Measurements from ENCODE around the gene OAF. TPM values are rescaled to one million over a fixed set of nuclear protein-coding genes. Genes with fewer than 3 reads are reported as not detected.

The OAF gene
- total and polyA plus RNA-seq, 5 donors = 21.6 to 57.1 (median 43.1) TPM

DNA sequence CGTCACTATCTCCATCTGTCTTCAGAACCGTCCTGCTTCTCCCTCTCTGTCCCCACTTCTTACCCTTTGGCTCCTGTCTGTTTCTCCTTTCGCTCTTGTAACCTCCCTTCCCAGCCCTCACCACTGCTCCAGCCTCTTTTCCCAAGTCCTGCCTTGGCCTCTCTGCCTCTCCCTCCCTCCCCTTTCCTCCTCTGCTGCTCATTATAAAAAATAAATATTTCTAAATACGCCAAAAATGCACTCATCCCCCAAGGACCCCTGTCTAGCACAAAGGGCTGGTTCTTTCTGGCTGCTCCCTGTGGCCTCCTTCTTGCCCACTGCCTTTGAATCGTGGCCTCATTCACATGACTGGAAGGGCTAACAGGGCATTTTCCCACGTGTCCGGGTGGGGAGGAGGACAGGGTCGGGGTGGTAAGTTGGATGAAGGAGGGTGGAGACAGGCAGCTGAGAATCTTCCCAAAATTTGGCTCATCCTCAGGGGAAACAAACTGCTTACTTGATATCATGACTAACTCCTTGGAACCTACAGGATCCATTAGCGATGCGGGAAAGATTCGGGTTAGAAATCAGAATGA lies 26.4 kb upstream of the OAF start:
- intact Hi-C loops (cut with DNase I) = loop anchor here in 1 of 4 donors (5.0 kb wide), 1 partner anchor 33 kb away; no protein-coding TSS in a partner anchor
- peaks cover 2% of the 10 kb centered on the region for H3K4me1 ChIP-seq (ENCODE audit: control insufficient read depth, insufficient read depth, low read length)
- no peak overlapping the region for H3K4me3 ChIP-seq (ENCODE audit: low read length)
- WGBS = 62% methylated on average over 11 of the region's 11 CpGs
- peak overlapping the region; percentile 79 for H3K27ac ChIP-seq (ENCODE audit: low read length)
- H3K9me3 ChIP-seq (ENCODE audit: control insufficient read depth, low read length) = no peaks in the 10 kb centered on the region
- no peaks in the 10 kb centered on the region for H3K27me3 ChIP-seq (ENCODE audit: control insufficient read depth, insufficient read depth)
- DNase-seq (peak; percentile 67 to 82 (median 78)), ATAC-seq (peak; percentile 61 to 69)

GRCh38 chr11:120184946-120185705 lies 25.7 kb upstream of the OAF start:
- intact Hi-C loops (cut with DNase I) = loop anchor here in 1 of 4 donors (5.0 kb wide), 1 partner anchor 32 kb away; no protein-coding TSS in a partner anchor
- peak overlapping the region; percentile 79 for H3K27ac ChIP-seq (ENCODE audit: low read length)
- peaks cover 2% of the 10 kb centered on the region for H3K4me1 ChIP-seq (ENCODE audit: control insufficient read depth, insufficient read depth, low read length)
- 39% methylated on average over 7 of the region's 7 CpGs for WGBS
- peak; percentile 78 to 80 for ATAC-seq
- H3K27me3 ChIP-seq (ENCODE audit: control insufficient read depth, insufficient read depth) = no peaks in the 10 kb centered on the region
- no peaks in the 10 kb centered on the region for H3K9me3 ChIP-seq (ENCODE audit: control insufficient read depth, low read length)
- DNase-seq = peak; percentile 71 to 91 (median 86)
- H3K4me3 ChIP-seq (ENCODE audit: low read length) = no peak overlapping the region

DNA sequence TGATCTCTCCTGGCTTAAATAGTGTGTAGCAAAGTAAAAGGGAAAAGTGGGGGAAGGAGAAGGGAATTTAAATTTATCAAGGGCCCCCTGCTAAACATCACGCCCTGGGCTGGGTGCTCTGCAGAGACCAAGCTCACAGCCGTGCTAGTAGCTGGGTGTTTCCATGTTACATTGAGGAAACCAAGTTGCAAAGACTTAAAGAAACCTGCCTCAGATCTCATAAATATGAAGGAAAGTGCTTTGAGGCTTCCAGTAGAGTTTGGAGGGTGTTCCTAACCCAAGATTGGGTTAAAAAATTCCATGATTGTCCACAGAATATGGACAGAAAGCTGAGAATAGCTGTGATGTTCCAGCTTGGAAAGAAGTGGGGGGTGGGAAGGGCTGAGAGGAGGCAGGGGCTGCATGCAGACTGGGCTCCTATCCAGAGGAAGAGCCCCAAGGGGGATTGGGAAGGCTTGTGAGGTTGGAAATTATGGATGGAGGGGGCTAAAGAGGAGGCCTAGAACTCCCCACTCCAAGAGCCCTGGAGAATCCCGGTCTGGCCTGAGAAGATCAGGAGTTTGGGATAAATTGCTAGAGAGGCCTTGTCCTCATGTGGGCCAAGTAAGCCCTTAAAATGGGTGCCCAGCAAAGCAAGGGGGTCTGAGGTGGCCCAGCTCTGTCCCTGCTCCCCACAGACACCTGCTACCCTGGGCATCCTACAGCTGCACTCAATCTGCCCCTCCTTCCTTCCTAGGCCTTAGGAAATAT lies 25.0 kb upstream of the OAF start:
- Histone ChIP-seq H3K27me3 (ENCODE audit: control insufficient read depth, insufficient read depth) (no peaks in the 10 kb centered on the region), H3K4me1 (ENCODE audit: control insufficient read depth, insufficient read depth, low read length) (peaks cover 2% of the 10 kb centered on the region), H3K27ac (ENCODE audit: low read length) (peak overlapping the region; percentile 69), H3K4me3 (ENCODE audit: low read length) (no peak overlapping the region), H3K9me3 (ENCODE audit: control insufficient read depth, low read length) (no peaks in the 10 kb centered on the region)
- DNase-seq = peak in 2 of 3 donors; percentile 65 to 66
- intact Hi-C loops (cut with DNase I) = no loop called here
- no peak for ATAC-seq
- WGBS = 56% methylated on average over 3 of the region's 3 CpGs

DNA sequence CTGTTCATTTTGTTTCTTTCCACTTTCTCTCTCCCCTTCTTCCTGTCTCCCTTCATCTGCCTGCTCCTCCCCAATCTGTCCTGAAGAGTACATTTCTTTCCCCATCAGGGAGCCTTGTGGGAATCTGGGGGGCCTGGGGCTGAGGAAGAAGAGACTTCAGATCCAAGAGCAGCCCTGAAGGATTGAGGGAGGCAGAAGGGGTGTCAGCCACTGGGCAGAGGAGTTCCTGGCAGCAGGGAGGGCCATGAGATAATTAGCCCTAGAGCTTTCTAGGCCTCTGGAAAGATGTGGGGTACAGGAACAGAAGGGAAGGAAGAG lies 24.4 kb upstream of the OAF start:
- no peak overlapping the region for H3K4me3 ChIP-seq (ENCODE audit: low read length)
- peak overlapping the region; percentile 69 for H3K27ac ChIP-seq (ENCODE audit: low read length)
- ATAC-seq = no peak
- intact Hi-C loops (cut with DNase I) = no loop called here
- H3K27me3 ChIP-seq (ENCODE audit: control insufficient read depth, insufficient read depth) = no peaks in the 10 kb centered on the region
- no peaks in the 10 kb centered on the region for H3K9me3 ChIP-seq (ENCODE audit: control insufficient read depth, low read length)
- peak in 1 of 3 donors; percentile 14 for DNase-seq
- peaks cover 2% of the 10 kb centered on the region for H3K4me1 ChIP-seq (ENCODE audit: control insufficient read depth, insufficient read depth, low read length)

DNA sequence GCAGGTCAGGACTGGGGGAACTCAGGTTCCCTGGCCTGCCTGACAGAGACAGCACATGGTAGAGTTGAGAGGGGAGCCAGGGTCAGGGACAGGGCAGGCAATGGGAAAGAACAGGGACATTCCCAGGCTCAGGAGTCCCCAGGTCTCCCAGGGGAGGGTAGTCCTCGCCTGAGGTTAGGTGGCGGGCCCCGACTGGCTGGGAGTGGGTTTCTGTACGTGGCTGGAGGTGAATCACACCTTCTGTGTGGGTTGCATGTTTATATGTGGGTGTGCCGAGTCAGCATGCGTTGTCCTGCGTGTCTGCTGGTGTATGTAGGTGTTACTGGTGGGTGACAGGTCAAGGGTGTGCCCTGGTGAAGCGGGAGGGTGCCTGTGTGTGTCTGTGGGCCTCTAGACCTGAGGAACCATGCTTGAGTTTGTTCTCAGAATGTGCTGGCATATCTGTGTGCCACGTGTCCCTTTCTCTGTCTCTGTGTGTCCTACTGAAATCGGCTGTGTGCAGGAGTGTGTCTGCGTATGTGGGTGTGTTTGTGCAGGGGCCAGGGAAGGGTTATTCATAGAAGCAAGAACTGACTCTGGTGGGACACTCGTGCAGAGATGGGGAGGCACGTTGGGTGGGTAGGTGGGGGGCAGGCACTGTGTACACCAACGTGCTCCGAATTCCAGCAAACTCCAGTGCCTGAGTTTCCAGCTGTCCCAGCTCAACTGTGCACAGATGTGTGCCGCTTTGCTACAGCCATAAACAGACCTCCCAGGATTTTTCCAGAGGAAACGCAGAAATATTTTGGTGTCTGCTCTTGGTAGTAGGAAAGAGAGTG lies 23.8 kb upstream of the OAF start:
- WGBS = 59% methylated on average over 17 of the region's 17 CpGs
- peaks cover 2% of the 10 kb centered on the region for H3K4me1 ChIP-seq (ENCODE audit: control insufficient read depth, insufficient read depth, low read length)
- H3K4me3 ChIP-seq (ENCODE audit: low read length) = no peak overlapping the region
- ATAC-seq (no peak), DNase-seq (peak in 2 of 3 donors; percentile 53 to 72)
- intact Hi-C loops (cut with DNase I) = no loop called here
- peak overlapping the region; percentile 69 for H3K27ac ChIP-seq (ENCODE audit: low read length)
- H3K27me3 ChIP-seq (ENCODE audit: control insufficient read depth, insufficient read depth) = no peaks in the 10 kb centered on the region
- no peaks in the 10 kb centered on the region for H3K9me3 ChIP-seq (ENCODE audit: control insufficient read depth, low read length)

DNA sequence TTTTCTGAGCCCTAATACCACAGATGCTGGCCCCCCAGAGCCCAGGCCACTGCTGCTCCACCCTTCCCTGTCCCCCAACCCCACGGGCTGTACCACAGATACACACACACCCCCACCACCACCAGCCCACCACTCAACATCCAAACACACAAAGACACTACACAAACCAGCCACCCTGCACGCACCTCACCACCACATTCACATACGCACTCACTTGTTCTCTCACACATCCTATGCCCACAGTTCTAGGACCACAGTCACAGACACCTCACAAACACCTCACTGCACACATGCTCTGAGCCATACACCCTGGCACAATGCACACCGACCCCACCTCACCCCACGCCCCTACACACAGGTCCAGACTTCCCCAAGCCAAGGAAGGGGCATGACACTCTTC lies 22.5 kb upstream of the OAF start:
- ATAC-seq (no peak), DNase-seq (peak in 1 of 3 donors; percentile 21)
- Histone ChIP-seq H3K4me3 (ENCODE audit: low read length) (no peak overlapping the region), H3K27ac (ENCODE audit: low read length) (no peak overlapping the region), H3K27me3 (ENCODE audit: control insufficient read depth, insufficient read depth) (no peaks in the 10 kb centered on the region), H3K4me1 (ENCODE audit: control insufficient read depth, insufficient read depth, low read length) (peaks cover 2% of the 10 kb centered on the region), H3K9me3 (ENCODE audit: control insufficient read depth, low read length) (no peaks in the 10 kb centered on the region)
- 91% methylated on average over 5 of the region's 5 CpGs for WGBS
- intact Hi-C loops (cut with DNase I) = no loop called here

DNA sequence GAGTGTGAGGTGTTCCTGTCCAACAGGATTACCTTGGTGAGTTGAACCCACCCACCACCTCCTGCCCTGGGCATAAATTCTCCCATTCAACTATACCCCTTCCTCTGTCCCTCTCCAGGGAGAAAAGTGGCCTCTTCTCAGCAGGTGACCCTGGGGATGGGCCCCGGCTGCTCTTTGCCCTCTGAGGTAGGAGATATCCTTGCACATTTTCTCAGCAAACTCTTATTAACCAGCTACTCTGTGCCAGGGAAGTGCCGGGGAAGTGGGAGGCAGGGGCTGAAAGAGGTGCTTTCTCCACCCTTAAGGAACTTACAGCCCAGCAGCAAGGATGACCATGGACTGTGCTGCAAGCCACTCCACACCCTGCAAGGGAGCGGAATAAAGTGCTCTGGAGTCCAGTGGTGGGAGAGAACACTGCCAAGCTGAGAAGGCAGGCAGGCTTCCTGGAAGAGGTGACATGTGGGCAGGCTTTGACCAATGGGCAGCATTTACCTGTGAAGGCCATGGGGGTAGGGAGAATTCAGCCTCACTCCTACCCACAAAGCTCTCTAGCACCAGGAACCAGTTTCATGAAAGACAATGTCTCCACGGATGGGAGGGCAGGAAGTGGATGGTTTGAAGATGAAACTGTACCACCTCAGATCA lies 21.9 kb upstream of the OAF start:
- intact Hi-C loops (cut with DNase I) = no loop called here
- no peak for ATAC-seq
- WGBS = 84% methylated on average over 4 of the region's 4 CpGs

GRCh38 chr11:120191058-120191457 lies 19.8 kb upstream of the OAF start:
- no peaks in the 10 kb centered on the region for H3K27me3 ChIP-seq (ENCODE audit: control insufficient read depth, insufficient read depth)

More for the DNA sequence above, 21.9 kb upstream of the OAF start:
- Histone ChIP-seq H3K4me1 (ENCODE audit: control insufficient read depth, insufficient read depth, low read length) (peaks cover 2% of the 10 kb centered on the region), H3K9me3 (ENCODE audit: control insufficient read depth, low read length) (no peaks in the 10 kb centered on the region), H3K4me3 (ENCODE audit: low read length) (no peak overlapping the region), H3K27ac (ENCODE audit: low read length) (no peak overlapping the region), H3K27me3 (ENCODE audit: control insufficient read depth, insufficient read depth) (no peaks in the 10 kb centered on the region)
- peak in 1 of 3 donors; percentile 18 for DNase-seq

GRCh38 chr11:120192831-120193625 lies 17.8 kb upstream of the OAF start:
- no peaks in the 10 kb centered on the region for H3K9me3 ChIP-seq (ENCODE audit: control insufficient read depth, low read length)
- DNase-seq (peak in 1 of 3 donors; percentile 39), ATAC-seq (no peak)
- no peak overlapping the region for H3K4me3 ChIP-seq (ENCODE audit: low read length)
- H3K27ac ChIP-seq (ENCODE audit: low read length) = no peak overlapping the region
- H3K27me3 ChIP-seq (ENCODE audit: control insufficient read depth, insufficient read depth) = no peaks in the 10 kb centered on the region
- no peaks in the 10 kb centered on the region for H3K4me1 ChIP-seq (ENCODE audit: control insufficient read depth, insufficient read depth, low read length)
- intact Hi-C loops (cut with DNase I) = no loop called here
- WGBS = 76% methylated on average over 15 of the region's 15 CpGs

More at GRCh38 chr11:120191058-120191457, 19.8 kb upstream of the OAF start:
- Histone ChIP-seq H3K4me3 (ENCODE audit: low read length) (no peak overlapping the region), H3K4me1 (ENCODE audit: control insufficient read depth, insufficient read depth, low read length) (peaks cover 2% of the 10 kb centered on the region), H3K27ac (ENCODE audit: low read length) (no peak overlapping the region), H3K9me3 (ENCODE audit: control insufficient read depth, low read length) (no peaks in the 10 kb centered on the region)
- 86% methylated on average over 4 of the region's 4 CpGs for WGBS
- DNase-seq (peak in 1 of 3 donors; percentile 6), ATAC-seq (no peak)
- intact Hi-C loops (cut with DNase I) = no loop called here

DNA sequence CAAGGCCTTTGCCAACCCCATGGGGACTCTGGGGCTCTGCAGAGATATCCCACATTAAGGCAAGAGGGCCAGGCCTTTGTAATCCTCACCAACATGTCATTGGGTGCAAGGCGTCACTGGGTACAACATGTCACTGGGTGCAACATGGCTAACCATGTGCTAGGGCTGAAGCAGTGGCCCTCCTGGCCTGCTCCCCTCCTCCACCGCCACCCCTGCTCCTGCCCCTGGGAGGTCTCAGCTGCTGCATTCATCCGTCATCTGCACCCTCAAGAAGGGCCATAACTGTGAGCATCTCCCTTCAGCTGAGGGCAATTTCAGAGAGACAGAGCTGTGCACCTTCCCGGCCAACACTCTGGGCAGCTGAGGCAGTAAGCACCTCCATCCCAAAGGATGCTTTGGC lies 16.7 kb upstream of the OAF start:
- no peaks in the 10 kb centered on the region for H3K27me3 ChIP-seq (ENCODE audit: control insufficient read depth, insufficient read depth)
- H3K4me3 ChIP-seq (ENCODE audit: low read length) = no peak overlapping the region
- no peaks in the 10 kb centered on the region for H3K4me1 ChIP-seq (ENCODE audit: control insufficient read depth, insufficient read depth, low read length)
- intact Hi-C loops (cut with DNase I) = no loop called here
- ATAC-seq (no peak), DNase-seq (peak in 1 of 3 donors; percentile 4)
- no peaks in the 10 kb centered on the region for H3K9me3 ChIP-seq (ENCODE audit: control insufficient read depth, low read length)
- 96% methylated on average over 4 of the region's 4 CpGs for WGBS
- no peak overlapping the region for H3K27ac ChIP-seq (ENCODE audit: low read length)
